ENCODE measurements around the gene C2CD4D. TPM values are rescaled to one million over a fixed set of nuclear protein-coding genes. Genes with fewer than 3 reads are reported as not detected.

Gene C2CD4D
- polyA plus RNA-seq, 1 donor (not counting 4 experiments of a cell fraction or from before 2014, with no cell fraction given): 0.05 TPM

- Histone ChIP-seq H3K4me2 (ENCODE audit: control insufficient read depth, extremely low read depth, insufficient read depth, low read depth, low read length) (peak overlapping the region; percentile 48), H2AFZ (ENCODE audit: control insufficient read depth, low read length) (no peak overlapping the region), H4K20me1 (ENCODE audit: control insufficient read depth, extremely low read depth, insufficient read depth, low read length) (no peaks in the 10 kb centered on the region), H3K36me3 (ENCODE audit: control insufficient read depth in 2 of 2, extremely low read depth in 1 of 2, insufficient read depth in 2 of 2, low read length in 2 of 2) (no peaks in the 10 kb centered on the region), H3K79me2 (ENCODE audit: control insufficient read depth, insufficient read depth, low read length) (no peaks in the 10 kb centered on the region), H3K4me3 (ENCODE audit: control insufficient read depth in 2 of 3, extremely low read depth in 1 of 3, insufficient read depth in 2 of 3, low read depth in 1 of 3, low read length in 3 of 3) (no peak overlapping the region), H3K27ac (ENCODE audit: control insufficient read depth, insufficient read depth, low read length) (no peak overlapping the region), H3K9me1 (ENCODE audit: control insufficient read depth, extremely low read depth, insufficient read depth, low read length) (no peaks in the 10 kb centered on the region), H3K9me3 (ENCODE audit: control insufficient read depth, low read depth, low read length) (no peaks in the 10 kb centered on the region), H3K9ac (ENCODE audit: control insufficient read depth, extremely low read depth, insufficient read depth, low read length) (no peak overlapping the region), H3K27me3 (ENCODE audit: control insufficient read depth, extremely low read depth, insufficient read depth, low read length) (no peaks in the 10 kb centered on the region), H3K4me1 (ENCODE audit: control insufficient read depth, extremely low read depth, insufficient read depth, low read length) (peaks cover 22% of the 10 kb centered on the region)
- dilution Hi-C loops (cut with MboI; ENCODE audit: extremely low pct_ligation_motif_present, low sequenced_read_pairs): no loop called here
- DNase-seq (ENCODE audit: low read depth, low spot score): no peak
- TF ChIP-seq CTCF (optimal IDR thresholded peaks at IDR 0.05 in 1 of 3, IDR thresholded peaks at IDR 0.05 in 1 of 3, conservative IDR thresholded peaks at IDR 0.05 in 1 of 3; ENCODE audit: extremely low read depth in 1 of 3, insufficient read depth in 2 of 3, low read length in 3 of 3) (no peak), EZH2 (IDR thresholded peaks at IDR 0.05; ENCODE audit: low read length) (no peak)
- peak; percentile 67 for FAIRE-seq
These were observed 10.7 kb downstream of the C2CD4D start for GRCh38 chr1:151828921-151829320.

- Histone ChIP-seq H3K4me2 (ENCODE audit: control insufficient read depth, extremely low read depth, insufficient read depth, low read depth, low read length) (no peak overlapping the region), H3K27ac (ENCODE audit: control insufficient read depth, insufficient read depth, low read length) (no peak overlapping the region)
These were observed 11.8 kb downstream of the C2CD4D start for GRCh38 chr1:151827853-151828252.

More at GRCh38 chr1:151827853-151828252, 11.8 kb downstream of the C2CD4D start:
- H3K4me3 ChIP-seq (ENCODE audit: control insufficient read depth in 2 of 3, extremely low read depth in 1 of 3, insufficient read depth in 2 of 3, low read depth in 1 of 3, low read length in 3 of 3): no peak overlapping the region
- no peaks in the 10 kb centered on the region for H3K9me3 ChIP-seq (ENCODE audit: control insufficient read depth, low read depth, low read length)
- TF ChIP-seq CTCF (optimal IDR thresholded peaks at IDR 0.05 in 1 of 3, IDR thresholded peaks at IDR 0.05 in 1 of 3, conservative IDR thresholded peaks at IDR 0.05 in 1 of 3; ENCODE audit: extremely low read depth in 1 of 3, insufficient read depth in 2 of 3, low read length in 3 of 3) (no peak), EZH2 (IDR thresholded peaks at IDR 0.05; ENCODE audit: low read length) (no peak)
- no peaks in the 10 kb centered on the region for H3K27me3 ChIP-seq (ENCODE audit: control insufficient read depth, extremely low read depth, insufficient read depth, low read length)
- H3K9ac ChIP-seq (ENCODE audit: control insufficient read depth, extremely low read depth, insufficient read depth, low read length): no peak overlapping the region
- FAIRE-seq (no peak), DNase-seq (ENCODE audit: low read depth, low spot score) (no peak)
- dilution Hi-C loops (cut with MboI; ENCODE audit: extremely low pct_ligation_motif_present, low sequenced_read_pairs): no loop called here
- H3K4me1 ChIP-seq (ENCODE audit: control insufficient read depth, extremely low read depth, insufficient read depth, low read length): peaks cover 22% of the 10 kb centered on the region
- H4K20me1 ChIP-seq (ENCODE audit: control insufficient read depth, extremely low read depth, insufficient read depth, low read length): no peaks in the 10 kb centered on the region
- no peaks in the 10 kb centered on the region for H3K36me3 ChIP-seq (ENCODE audit: control insufficient read depth in 2 of 2, extremely low read depth in 1 of 2, insufficient read depth in 2 of 2, low read length in 2 of 2)
- H3K9me1 ChIP-seq (ENCODE audit: control insufficient read depth, extremely low read depth, insufficient read depth, low read length): no peaks in the 10 kb centered on the region
- no peak overlapping the region for H2AFZ ChIP-seq (ENCODE audit: control insufficient read depth, low read length)
- H3K79me2 ChIP-seq (ENCODE audit: control insufficient read depth, insufficient read depth, low read length): no peaks in the 10 kb centered on the region
